Measurements from ENCODE around the gene BBS9.
"Not testable (repeated sequence)": the region's sequence is repeated elsewhere in the genome, so short reads cannot be mapped to it uniquely, and the experiment has no call there.

Gene BBS9

DNA sequence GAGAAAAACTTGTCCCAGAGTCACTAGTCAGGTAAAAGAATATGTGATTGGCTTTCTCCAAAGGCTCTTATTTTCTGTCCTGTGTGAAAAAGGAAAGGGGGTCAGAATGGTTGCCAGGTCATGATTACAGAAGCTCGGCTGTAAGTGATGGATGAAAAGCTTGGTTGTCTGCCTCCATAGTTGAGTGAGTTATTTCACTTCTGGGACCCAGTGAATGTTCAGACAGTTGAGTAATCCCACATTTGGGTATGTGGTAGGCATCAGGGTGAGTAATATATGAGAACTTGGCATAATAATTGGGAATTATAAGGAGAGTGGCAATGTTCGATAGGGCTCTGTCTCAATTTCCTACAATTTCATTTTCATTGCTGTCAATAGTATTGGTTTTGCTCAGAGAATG, 72.5 kb downstream of the BBS9 start:
- TF ChIP-seq, protein P1, sequence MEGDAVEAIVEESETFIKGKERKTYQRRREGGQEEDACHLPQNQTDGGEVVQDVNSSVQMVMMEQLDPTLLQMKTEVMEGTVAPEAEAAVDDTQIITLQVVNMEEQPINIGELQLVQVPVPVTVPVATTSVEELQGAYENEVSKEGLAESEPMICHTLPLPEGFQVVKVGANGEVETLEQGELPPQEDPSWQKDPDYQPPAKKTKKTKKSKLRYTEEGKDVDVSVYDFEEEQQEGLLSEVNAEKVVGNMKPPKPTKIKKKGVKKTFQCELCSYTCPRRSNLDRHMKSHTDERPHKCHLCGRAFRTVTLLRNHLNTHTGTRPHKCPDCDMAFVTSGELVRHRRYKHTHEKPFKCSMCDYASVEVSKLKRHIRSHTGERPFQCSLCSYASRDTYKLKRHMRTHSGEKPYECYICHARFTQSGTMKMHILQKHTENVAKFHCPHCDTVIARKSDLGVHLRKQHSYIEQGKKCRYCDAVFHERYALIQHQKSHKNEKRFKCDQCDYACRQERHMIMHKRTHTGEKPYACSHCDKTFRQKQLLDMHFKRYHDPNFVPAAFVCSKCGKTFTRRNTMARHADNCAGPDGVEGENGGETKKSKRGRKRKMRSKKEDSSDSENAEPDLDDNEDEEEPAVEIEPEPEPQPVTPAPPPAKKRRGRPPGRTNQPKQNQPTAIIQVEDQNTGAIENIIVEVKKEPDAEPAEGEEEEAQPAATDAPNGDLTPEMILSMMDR (IDR thresholded peaks at IDR 0.05), result no peak
- Histone ChIP-seq H3K4me3 (no peak overlapping the region), H3K36me3 (no peaks in the 10 kb centered on the region), H3K27me3 (no peaks in the 10 kb centered on the region), H3K27ac (no peak overlapping the region), H3K9me3 (no peaks in the 10 kb centered on the region), H3K4me1 (no peaks in the 10 kb centered on the region)
- intact Hi-C loops (cut with DNase I; ENCODE audit: low total_unique reads), result no loop called here
- no peak for DNase-seq

DNA sequence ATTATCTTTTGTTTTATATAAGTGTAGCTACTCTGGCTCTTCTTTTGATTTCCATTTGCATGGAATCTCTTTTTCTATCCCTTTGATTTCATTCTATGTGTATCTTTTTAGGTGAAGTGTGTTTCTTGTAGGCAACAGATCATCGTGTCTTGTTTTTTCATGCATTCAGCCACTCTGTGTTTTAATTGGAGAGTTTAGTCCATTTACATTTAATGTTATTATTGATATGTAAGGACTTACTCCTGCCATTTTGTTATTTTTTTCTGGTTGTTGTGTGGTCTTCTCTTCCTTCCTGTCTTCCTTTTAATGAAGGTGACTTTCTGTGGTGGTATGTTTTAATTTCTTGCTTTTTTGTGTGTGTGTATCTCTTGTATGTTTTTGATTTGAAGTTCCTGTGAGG, 81.6 kb downstream of the BBS9 start:
- peaks cover 0 to 25% (median 0%) of the 10 kb centered on the region in 3 donors for H3K9me3 ChIP-seq
- TF ChIP-seq, protein P1 (IDR thresholded peaks at IDR 0.05), result no peak
- no peak overlapping the region for H3K4me3 ChIP-seq
- DNase-seq, result no peak
- H3K27me3 ChIP-seq, result no peaks in the 10 kb centered on the region
- H3K27ac ChIP-seq, result no peak overlapping the region
- intact Hi-C loops (cut with DNase I; ENCODE audit: low total_unique reads), result no loop called here
- no peaks in the 10 kb centered on the region for H3K4me1 ChIP-seq
- H3K36me3 ChIP-seq, result peaks cover 16 to 28% (median 17%) of the 10 kb centered on the region in 3 donors

DNA sequence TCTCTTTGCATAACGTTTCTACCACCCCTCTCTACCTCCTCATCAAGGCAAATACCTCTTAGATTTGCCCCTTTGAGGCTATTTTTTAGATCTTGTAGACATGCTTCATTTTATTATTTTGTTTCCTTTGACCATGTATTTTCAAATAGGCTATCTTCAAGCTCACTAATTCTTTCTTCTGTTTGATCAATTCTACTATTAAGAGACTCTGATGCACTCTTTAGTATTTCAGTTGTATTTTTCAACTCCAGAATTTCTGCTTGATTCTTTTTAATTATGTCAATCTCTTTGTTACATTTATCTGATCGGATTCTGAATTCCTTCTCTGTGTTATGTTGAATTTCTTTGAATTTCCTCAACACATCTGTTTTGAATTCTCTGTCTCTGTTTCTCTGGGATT, 82.8 kb downstream of the BBS9 start:
- Histone ChIP-seq H3K36me3 (peaks cover 16 to 28% (median 17%) of the 10 kb centered on the region in 3 donors), H3K4me1 (no peaks in the 10 kb centered on the region), H3K9me3 (peaks cover 0 to 25% (median 0%) of the 10 kb centered on the region in 3 donors), H3K27me3 (no peaks in the 10 kb centered on the region), H3K4me3 (no peak overlapping the region), H3K27ac (no peak overlapping the region)
- intact Hi-C loops (cut with DNase I; ENCODE audit: low total_unique reads), result no loop called here
- DNase-seq, result no peak
- TF ChIP-seq, protein P1 (IDR thresholded peaks at IDR 0.05), result no peak

DNA sequence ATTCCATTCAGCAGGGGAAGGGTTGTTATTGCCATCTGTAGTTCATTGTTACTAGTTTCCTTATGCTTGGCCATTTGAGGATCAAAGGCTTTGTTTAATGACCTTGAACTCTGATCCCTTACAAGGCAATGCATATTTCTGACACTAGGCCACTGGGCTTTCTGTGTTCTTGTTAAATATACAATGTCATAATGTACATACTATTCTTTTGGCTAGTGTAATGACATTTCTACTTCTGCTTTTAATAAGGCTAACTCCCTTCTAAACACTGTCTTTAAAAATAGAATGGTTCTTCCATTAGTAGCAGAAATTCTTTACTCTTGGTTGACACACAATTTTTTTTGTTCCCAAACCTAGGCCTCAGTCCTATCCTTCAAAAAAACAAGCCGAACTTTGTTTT, 86.6 kb downstream of the BBS9 start:
- Histone ChIP-seq H3K4me3 (no peak overlapping the region), H3K27ac (no peak overlapping the region), H3K27me3 (no peaks in the 10 kb centered on the region), H3K9me3 (peaks cover 0 to 16% (median 0%) of the 10 kb centered on the region in 3 donors), H3K36me3 (peaks cover 9 to 22% (median 10%) of the 10 kb centered on the region in 3 donors), H3K4me1 (no peaks in the 10 kb centered on the region)
- DNase-seq, result no peak
- TF ChIP-seq, protein P1 (IDR thresholded peaks at IDR 0.05), result no peak
- intact Hi-C loops (cut with DNase I; ENCODE audit: low total_unique reads), result no loop called here

DNA sequence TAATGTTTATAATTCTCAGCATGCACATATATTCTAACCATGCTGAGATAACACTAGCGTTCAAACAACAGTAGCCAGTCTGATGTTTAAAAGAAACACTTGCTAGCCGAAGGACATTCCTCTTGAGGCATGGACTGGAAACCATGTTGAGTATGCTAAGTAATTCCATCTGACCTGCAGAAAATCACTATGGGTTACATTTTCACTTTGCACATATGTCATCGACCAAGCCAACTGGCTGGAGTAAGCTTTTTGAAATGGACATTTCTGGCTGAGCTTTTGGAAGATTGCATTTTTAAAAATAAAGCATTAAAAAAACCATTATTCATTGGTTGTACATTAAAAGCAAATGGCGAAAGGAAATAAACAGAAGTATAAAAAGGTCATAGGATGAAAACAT, 88.2 kb downstream of the BBS9 start:
- no peaks in the 10 kb centered on the region for H3K4me1 ChIP-seq
- TF ChIP-seq, protein P1 (IDR thresholded peaks at IDR 0.05), result no peak
- peaks cover 0 to 3% (median 0%) of the 10 kb centered on the region in 3 donors for H3K9me3 ChIP-seq
- H3K4me3 ChIP-seq, result no peak overlapping the region
- H3K27ac ChIP-seq, result no peak overlapping the region
- no peaks in the 10 kb centered on the region for H3K27me3 ChIP-seq
- no peak for DNase-seq
- H3K36me3 ChIP-seq, result peaks cover 0 to 10% (median 6%) of the 10 kb centered on the region in 3 donors
- intact Hi-C loops (cut with DNase I; ENCODE audit: low total_unique reads), result no loop called here

DNA sequence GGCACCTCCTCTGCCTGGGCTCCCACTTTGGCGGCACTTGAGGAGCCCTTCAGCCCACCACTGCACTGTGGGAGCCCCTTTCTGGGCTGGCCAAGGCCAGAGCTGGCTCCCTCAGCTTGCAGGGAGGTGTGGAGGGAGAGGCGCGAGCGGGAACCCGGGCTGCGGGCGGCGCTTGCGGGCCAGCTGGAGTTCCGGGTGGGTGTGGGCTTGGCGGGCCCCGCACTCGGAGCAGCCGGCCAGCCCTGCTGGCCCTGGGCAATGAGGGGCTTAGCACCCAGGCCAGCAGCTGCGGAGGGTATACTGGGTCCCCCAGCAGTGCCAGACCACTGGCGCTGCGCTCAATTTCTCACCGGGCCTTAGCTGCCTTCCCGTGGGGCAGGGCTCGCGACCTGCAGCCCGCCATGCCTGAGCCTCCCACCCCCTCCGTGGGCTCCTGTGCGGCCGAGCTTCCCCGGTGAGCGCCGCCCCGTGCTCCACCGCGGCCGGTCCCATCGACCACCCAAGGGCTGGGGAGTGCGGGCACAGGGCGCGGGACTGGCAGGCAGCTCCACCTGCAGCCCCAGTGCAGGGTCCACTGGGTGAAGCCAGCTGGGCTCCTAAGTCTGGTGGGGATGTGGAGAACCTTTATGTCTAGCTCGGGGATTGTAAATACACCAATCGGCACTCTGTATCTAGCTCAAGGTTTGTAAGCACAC, 89.6 kb downstream of the BBS9 start:
- H3K27ac ChIP-seq, H3K36me3 ChIP-seq: not testable (repeated sequence)

More for the DNA sequence above, 89.6 kb downstream of the BBS9 start:
- H3K4me3 ChIP-seq; H3K27me3 ChIP-seq; DNase-seq; intact Hi-C loops (cut with DNase I; ENCODE audit: low total_unique reads); H3K9me3 ChIP-seq; H3K4me1 ChIP-seq: not testable (repeated sequence)
